Activated CD4-positive, CD25-positive, alpha-beta regulatory T cell treated with anti-CD3 and anti-CD28 coated beads, Interleukin-2, amount 50 U/mL, for 72 hours (primary cell): ENCODE data around the gene MYEOV.

ENCODE experiments used
- DNase-seq: peaks from one replicate; pipeline ENCODE4 v3.0.0; 2021

The MYEOV gene

DNA sequence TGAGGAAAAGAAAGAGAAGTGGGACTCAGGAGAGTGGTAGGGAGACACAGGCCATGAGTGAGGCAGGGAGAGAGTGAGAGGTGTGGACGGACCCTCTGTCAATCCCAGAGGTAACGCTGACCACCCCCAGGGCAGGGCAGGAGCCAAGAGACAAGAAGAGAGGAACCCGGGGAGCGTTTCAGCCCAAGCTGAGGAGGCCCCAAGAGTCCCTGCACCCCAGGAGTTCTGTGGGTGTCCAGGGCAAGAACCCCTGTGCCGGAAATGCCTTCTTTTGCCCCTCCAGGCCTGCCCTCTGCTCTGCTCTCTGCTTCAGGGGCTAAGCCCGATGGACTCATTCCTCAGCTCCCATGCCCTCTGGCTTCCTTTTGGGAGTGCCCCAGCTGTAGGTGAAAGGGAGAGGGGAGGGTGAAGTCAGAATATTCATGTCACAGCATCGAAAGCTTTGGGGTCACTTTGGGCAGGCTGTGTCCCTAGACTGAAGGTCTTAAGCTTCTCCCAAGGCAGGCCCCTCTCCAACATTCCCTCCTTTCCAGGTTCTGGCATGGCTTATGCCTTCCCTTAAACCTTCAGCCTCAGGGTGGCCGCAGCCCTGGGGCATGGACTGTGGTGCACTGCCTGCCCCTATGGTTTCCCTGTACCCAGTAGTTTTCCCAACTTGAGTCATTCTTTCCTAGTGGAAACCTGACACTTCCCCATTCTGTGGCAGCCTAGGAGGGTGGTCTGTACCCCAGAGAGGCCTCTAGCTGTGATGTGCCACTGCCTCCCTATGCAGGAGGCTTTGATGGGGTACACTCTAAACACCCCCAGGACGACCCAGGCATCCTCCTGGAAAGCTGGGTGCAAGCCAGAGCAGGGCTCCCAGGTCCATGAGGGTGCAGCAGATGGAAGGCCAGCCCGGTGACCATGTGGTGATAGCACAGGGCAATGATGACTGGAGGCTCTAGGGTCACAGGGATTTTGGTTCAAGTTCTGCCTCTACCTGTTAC lies 27.1 kb downstream of the MYEOV start:
- peak; percentile 12 for DNase-seq

DNA sequence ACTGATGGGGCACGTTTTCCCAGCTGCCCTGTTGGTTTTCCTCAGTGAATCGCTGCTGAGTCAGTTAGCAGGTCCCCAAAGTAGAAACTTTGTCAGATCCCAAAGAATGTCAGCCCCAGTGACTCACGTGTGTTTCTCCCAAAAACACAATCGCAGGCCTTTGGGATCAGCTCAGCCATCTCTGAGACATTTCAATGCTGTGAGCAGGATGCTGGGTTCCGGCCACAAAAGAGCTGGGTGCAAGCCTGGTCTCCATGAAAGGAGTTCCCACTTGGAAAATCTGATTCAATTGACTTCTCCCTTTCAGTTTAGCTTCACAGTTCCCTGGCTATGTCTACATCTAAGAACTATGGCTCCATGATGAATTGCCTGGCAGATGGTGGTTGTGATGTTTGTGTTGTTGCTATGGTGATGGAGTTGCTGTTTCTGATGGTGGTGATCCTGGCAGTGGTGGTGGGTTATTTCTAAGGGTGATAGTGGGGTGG lies 28.0 kb downstream of the MYEOV start:
- DNase-seq = no peak

DNA sequence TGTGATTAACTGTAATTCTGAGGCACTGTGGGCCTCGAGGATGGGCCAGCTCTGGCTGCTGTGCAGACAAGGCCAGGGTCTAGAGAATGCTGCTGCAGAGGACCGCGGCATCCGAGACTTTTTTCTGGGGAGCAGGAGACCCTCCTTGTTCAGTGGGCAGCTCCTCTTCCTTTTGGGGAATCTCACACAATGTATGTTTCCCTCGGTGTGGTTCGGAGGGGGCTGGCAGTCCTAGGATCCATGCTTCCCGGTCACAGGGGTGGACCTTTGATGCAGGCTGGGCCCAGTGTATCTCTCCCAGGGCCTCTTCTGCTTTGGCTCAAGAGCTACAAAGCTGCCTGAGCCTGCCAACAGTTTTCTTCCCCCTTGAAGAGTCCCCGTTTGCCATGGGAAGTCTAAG lies 31.5 kb downstream of the MYEOV start:
- peak; percentile 6 for DNase-seq

DNA sequence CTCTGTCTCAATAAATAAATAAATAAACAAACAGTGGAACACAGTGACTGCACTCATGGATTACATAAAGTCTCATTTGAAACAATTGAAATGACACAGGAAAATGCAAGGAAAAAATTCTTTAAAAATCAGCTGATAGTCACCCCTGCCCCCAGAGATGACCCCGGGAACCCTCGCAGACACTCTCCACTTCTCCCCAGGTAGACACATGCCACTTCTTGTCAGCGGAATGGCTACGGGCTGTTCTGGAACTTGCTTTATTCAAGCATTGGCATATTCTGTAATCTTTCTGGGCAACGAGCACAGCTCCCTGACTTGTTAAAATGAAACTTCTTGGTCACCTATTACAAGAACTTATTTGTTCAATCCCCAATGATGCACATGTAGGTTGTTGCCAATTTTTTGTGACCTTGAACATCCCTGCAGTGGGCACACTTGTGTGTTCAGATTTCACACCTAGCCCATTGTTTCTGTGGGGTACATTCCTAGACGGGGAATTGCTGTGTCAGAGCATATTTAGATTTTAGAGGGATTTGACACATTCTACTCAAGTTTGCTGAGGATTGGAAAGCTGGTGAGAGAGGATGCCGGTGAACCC lies 32.8 kb downstream of the MYEOV start:
- DNase-seq = peak; percentile 5

DNA sequence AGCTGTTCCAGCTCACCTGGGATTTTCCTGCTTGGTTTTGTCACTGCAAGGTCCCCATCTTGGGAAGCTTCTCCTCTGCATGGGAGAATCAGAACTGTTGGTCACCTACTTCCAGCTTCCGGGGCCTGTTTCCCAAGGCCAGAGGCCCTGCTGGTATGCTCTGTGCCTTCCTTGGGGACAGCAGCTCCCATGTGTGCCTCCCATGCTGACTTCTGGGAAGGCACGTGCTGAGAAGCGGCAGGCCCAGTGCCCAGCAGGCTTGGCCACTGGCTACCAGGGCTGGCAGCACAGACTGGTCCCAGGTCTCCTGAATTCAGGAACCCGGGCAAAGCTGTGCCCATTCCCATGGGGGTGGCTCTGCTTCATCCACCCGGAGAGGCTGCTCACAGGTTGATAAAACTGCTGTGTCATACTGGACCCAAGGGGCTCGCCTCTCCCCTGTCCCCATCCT lies 33.8 kb downstream of the MYEOV start:
- DNase-seq = peak; percentile 17

DNA sequence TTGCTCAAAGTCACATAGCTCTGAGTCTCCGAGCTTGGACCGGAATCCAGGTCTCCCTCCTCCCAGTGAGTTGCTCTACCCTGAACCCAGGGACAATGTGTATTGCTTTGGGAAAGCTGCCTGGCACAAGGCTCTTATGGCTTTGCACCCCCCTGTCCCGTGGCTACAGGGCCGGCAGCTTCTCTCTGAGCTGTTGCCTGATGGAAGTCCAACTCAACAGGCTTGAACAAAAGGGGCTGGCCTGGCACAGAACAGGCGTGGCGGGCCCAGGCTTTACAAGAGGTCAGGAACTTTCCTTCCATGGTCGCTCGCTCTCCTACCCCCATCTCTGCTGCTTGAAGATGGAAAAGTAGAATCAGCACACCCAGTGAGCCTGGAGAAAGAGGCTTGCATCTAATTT lies 34.3 kb downstream of the MYEOV start:
- peak; percentile 17 for DNase-seq

DNA sequence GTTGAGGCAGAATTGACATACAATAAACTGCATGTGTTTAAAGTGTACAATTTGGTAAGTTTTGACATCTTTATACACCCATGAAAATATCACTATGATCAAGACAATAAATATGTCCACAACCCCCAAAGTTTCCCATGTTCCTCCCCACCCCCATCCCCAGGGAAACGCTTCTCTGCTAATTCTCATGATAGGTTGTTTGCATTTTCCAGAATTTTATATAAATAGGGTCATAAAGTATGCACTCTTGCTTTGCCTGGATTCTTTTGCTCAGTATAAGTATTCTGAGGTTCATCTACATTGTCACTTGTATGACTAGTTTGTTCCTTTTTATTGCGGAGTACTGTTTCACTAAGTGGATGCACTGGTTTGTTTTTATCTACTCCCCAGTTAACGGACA lies 35.6 kb downstream of the MYEOV start:
- no peak for DNase-seq

DNA sequence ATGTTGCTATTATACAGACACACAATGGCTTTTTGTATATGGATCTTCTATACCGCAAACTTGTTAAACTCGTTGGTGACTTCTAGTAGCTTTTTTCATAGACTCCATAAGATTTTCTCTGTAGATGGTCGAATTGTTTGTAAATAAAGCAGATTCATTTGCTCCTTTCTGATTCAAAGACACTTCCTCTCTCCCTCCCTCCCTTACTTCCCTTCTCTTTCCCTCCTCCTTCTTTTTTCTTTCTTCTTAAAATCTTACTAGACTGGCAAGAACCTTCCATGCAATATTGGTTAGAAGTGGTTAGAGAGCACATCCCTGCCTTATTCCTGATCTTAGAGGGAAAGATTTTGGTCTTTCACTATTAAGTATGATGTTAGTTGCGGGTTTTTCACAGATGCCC lies 36.4 kb downstream of the MYEOV start:
- DNase-seq = no peak

DNA sequence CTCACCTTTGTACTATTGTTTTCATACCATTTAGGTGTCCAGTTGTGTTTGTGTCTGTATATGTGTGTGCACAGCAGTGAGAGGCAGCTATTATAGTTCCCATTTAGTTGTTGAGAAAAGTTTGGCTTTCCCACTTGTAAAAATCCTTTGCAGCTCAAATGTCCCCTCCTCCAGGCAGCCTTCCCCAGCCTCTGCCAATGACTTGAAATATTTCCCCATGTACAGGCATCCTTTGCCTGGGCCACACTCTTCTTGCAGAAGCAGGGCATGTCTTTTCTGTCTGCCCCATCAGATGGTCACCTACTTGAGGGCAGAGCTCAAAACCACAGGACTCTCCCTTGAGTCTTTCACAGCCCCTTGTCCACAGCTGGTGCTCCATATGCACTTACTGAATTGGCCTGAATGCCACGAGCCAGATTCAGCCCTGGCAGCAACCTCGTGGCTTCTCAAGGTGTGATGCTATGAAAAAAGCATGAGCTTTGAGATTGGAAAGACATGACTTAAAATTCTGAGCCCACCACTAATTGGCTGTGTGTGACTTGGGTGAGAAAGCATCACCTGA lies 39.3 kb downstream of the MYEOV start:
- DNase-seq = no peak

DNA sequence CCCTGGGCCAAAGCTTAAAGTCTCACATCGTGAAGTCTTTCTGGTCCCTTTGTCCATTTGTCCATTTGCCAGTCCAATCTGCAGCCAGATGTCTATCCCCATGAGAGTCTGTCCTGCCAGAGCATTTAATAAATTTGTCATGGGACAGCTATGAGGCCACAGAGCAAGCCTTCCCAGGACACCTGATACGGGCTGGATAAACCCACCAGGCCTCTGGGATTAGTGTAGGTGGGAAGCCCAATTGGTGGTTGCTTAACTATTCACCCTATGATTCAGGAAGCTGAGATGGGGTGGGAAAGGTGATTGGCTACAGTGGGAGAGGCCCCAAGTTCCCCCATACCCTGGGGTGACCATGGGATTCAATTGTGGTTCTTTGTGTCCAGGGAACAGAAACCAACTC lies 39.9 kb downstream of the MYEOV start:
- DNase-seq = no peak

DNA sequence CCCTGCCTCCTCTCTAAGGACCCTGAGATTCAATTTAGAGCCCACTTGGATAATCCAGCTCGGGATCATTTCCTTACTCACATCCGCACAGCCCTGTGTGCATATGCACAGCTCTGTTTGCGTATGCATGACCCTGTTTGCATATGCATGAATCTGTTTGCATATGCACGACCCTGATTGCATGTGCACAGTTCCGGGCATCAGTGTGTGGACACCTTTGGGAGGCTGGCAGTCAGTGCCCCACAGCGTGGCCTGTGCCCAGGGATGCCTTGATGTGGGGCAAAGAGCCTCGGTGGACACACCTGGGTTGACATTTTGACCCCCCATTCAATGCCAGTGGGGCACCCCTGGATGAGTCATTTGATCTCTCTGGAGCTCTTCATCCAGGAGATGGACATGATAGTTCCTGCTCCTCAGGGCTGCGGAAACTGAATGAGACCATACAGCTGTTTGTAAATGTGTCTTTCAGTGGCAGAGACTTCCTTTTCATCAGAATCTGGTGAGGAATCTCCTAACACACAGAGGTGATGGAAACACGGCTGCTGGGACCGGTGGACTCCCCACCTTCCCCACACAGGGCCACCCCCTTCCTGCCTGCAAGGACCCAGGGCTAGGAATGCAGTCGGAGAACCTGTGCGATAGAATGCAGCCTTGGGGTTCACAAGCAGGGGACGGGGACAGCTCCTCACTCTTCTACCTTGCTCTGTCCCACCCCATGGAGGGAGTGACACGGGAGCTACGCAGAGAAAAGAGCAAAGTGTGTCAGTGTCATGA lies 41.2 kb downstream of the MYEOV start:
- DNase-seq = no peak

DNA sequence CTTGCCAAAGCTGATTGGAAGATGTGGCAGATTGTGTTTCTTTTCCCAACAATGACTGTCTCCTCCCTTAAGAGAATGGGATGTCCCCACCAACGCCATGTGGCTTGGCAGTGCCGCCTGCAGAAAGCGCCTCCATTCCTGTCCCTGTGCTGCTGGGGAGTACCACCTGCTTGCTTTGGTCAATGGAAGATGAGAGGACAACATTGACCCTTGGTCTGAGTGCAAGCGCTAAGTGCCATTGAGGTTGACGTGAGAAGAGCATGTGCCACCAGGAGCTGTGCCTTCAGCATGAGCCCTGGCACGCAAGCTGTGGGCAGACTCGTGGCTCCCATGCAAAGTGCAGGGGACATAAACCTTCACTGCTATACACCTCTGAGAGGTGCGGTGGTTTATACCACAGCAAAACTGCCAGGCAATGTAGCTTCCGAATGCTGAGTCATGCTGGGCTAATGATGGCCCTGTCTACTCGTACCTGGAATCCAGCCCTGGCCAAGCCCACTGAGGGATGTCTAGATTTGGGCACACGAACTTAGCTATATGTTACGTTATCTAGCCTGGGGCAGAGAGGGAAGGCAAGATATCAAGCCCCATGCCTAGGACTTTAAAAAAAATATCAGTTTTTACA lies 41.9 kb downstream of the MYEOV start:
- no peak for DNase-seq

DNA sequence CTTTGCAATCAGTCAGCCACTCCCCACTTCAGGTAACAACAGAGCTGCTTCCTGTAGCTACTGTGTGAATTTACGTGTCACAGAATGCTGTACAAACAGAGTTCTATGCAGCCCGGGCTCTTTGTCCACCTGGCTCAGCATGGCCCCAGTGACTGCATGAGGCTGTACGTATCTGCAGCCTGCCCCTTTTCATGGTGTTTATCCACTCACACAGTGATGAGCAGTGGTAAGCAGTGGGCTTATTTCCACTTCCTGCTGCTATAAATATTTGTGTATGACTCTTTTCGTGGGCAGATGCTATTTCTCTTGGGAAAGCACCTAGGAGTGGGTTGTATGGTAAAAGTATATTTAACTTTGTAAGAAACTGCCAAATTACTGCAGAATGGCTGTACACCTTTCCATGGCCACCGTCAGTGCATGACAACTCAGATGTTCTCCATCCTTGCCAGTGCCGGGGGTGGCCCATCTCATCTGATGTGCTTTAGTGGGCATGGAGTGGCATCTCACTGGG lies 43.3 kb downstream of the MYEOV start:
- DNase-seq = no peak

DNA sequence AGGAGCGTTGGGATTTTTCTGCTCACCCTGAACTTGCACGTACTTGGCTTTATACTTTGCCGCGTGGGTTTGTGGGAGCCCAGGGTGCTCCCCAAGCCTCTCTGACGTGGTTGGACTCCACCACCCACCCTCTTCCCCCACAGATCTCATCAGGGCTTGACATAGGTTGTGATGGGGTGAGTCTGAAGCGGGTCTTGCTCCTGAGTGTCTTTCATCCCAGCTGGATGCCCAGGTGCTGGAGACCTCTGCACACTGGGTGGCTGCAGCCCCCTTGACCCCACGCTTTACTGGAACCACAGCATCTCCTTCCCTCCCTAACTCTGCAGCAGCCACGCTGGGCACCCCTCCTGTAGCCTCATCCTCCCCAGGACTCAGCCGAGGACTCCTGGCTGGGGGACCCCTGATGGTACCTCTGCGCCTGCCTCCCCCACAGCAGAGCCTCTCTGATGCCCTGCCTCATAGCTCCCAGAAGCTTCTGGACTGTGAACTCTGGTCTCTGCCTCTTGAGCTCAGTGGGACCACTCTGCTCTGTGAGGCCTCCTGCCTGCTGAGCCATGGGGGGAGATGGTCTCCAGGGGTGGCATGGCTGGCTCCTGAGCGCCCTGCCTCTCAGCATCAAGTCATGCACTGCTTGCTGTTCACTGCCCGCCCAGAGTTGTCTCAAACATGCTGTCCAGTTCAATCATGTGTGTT lies 45.2 kb downstream of the MYEOV start:
- no peak for DNase-seq

DNA sequence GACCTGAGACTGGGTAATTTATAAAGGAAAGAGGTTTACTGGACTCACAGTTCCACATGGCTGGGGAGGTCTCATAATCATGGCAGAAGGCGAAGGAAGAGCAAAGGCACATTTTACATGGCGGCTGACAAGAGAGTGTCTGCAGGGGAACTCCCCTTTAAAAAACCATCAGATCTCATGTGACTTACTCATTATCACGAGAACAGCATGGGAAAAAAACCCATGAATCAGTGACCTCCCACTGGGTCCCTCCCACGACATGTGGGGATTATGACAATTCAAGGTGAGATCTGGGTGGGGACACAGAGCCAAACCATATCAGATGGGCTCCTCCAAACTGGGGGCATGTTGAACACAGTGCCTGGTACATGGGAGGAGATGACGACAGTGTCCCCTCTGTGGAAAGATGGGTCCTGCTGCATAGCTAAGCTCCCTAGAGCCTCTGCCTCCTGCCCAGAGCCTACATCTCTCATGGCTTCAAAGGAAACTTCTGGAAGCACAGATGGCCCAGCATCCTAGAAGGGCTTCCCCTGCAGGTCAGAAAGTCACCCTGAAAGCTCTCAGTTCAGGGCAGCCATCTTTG lies 46.1 kb downstream of the MYEOV start:
- no peak for DNase-seq

DNA sequence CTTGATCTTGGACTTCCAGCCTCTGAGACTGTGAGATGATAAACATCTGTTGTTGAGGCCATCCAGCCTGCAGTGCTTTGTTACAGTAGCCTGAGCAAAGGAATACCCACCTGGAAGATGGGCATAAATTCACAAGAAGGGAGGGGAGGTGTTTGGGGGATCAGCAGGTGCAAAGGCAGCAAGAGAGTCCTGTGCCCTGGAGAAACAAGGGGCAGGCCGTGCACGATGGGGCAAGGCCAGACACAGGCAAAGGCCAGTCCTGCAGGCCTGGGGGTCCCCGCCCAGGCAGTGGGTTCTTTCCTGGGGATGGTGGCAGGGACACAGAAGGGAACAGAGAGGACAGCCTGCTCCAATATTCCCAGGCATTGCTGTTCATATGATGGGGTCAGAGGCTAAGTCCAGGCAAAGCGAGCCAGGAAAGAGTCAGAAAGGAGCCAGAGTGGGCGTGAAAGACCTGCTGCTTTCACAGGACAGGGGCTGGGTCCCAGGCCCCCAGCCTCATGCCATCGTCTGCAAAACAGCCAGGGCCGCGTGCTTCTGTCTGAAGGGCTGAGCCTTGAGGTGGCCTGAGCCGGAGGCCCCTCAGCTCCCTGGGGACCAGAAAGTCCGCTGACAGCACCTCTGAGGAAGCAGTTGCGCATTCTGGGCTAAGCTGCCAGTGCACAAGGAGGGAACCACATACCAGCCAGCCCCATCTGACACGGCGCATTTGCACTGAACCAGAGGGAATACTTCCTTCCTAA lies 48.8 kb downstream of the MYEOV start:
- no peak for DNase-seq

DNA sequence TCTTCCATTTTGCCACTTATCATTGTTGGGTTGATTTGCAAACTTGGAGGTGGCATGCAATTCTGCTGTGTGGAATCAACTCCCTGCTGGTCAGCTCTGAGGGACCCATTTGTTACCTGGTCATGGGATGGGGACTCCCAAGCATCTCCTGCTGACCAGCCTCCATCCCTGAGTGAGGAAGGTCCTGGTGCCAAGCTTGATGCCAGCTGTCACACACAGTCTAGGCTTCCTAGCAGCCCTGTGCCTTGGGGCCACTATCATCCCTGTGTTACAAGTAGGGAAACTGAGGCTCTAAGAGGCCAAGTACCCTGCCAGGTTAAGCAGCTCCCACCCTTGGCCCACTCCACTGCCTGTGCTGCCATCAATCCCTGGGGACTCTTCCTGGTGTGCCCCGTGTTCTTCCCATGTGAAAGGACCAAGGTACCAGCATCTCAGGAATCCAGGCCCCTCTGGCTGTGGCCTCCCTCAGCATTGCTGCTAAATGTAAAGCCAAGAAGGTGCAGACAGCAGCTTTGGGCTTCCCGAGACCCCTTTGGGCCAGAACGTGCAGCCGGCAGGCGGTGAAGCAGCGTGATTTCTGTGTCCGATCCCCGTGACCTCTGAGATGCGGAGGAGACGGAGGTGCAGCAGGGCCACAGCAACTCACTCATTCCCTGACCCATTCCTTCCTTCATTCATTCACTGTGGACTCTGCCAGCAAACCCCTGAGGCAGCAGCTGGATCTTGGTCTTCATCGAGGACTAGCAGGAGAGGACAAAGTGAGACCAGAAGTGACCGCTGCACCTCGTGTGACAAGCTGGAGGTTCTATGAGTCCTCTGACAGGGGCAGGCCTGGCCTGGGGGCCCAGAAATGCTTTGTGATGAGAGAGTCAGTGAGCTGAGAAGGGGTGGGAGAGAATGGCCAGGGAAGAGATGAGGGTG lies 49.7 kb downstream of the MYEOV start:
- DNase-seq = no peak

DNA sequence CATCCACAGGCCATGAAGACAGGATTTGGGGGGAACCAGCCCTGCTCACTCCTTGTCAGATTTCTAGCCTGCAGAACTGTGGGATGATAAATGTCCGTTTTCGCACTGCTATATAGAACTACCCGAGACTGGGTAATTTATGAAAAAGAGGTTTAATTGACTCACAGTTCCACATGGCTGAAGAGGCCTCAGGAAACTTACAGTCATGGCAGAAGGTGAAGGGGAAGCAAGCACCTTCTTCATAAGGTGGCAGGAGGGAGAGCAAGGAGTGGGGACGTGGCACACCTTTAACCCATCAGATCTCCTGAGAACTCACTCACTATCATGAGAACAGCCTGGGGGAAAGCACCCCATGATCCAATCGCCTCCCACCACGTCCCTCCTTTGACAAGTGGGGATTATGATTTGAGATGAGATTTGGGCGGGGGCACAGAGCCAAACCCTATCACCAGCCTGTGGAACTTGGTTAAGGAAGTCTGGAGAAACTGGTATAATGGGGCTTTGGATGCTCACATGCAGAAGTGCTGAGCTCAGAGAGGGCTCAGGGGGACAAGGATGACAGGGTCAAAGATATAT lies 50.7 kb downstream of the MYEOV start:
- no peak for DNase-seq
